RWPE1 (cell line): Measurements from ENCODE around the gene NTN1.
"Not testable (repeated sequence)": the region's sequence is repeated elsewhere in the genome, so short reads cannot be mapped to it uniquely, and the experiment has no call there.

ENCODE experiments used
- CTCF ChIA-PET: fragments of 350-600 bp; sonication (Branson Sonifier 250); formaldehyde crosslinking; extraction: SDS; loops from one replicate; lab custom pipeline; 2021; lab: Yijun Ruan, JAX
- POLR2A ChIA-PET: fragments of 400-600 bp; formaldehyde crosslinking; extraction: SDS; loops from one replicate; lab custom pipeline; 2020; ENCODE audit warnings: antibody characterized with exemption; ENCODE audit not compliant: low non-redundant PET; lab: Yijun Ruan, JAX
- DNase-seq: peaks from one replicate; pipeline ENCODE4 v3.0.0; 2012; ENCODE audit warnings: low spot score
- H3K27ac ChIP-seq: fragments of 450-650 bp; 2 replicates; pipeline ENCODE4 v1.5.1; 2017
- CTCF ChIP-seq: fragments of 450-650 bp; conservative IDR thresholded peaks from 2 replicates; pipeline ENCODE4 v1.5.1; 2017; ENCODE audit warnings: low read depth, mild to moderate bottlenecking

The NTN1 gene

GRCh38 chr17:9251273-9251672 is 230.0 kb downstream of the NTN1 start:
- no peak for TF ChIP-seq CTCF
- H3K27ac ChIP-seq, result no peak overlapping the region
- POLR2A ChIA-PET, result no interaction called here
- CTCF ChIA-PET, result no interaction called here
- DNase-seq, result no peak

- POLR2A ChIA-PET, result no interaction called here
- H3K27ac ChIP-seq, result no peak overlapping the region
- CTCF ChIA-PET, result no interaction called here
- DNase-seq, result no peak
- TF ChIP-seq CTCF, result no peak
Observed at GRCh38 chr17:9253308-9253707, 232.0 kb downstream of the NTN1 start.

GRCh38 chr17:9254841-9255240 is 233.5 kb downstream of the NTN1 start:
- TF ChIP-seq CTCF, result no peak
- POLR2A ChIA-PET, result no interaction called here
- H3K27ac ChIP-seq, result no peak overlapping the region
- DNase-seq, result no peak
- CTCF ChIA-PET, result no interaction called here

GRCh38 chr17:9255833-9256232 is 234.5 kb downstream of the NTN1 start:
- CTCF ChIA-PET, result no interaction called here
- POLR2A ChIA-PET, result no interaction called here
- no peak overlapping the region for H3K27ac ChIP-seq
- DNase-seq, result no peak
- no peak for TF ChIP-seq CTCF

DNA sequence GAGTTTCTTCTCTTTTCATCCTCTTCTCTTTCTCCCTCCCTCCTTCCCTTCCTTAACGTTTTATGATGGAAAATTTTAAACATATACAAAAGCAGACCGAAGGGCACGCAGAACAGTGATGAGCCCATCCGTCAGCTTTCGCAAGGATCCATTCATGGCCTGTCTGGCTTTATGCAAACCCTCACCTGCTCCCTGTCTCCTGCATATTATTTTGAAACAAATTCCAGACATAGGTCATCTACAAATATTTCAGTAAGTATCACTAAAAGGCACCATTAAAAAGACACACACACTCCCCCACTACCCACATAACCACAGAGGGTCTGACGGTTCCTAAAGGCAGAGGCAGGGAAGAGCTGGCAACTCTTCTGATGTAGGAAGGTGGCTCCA is 235.0 kb downstream of the NTN1 start:
- ChIA-PET CTCF (no interaction called here), POLR2A (no interaction called here)
- TF ChIP-seq CTCF, result no peak
- H3K27ac ChIP-seq, result no peak overlapping the region
- no peak for DNase-seq

- ChIA-PET POLR2A (no interaction called here), CTCF (no interaction called here)
- TF ChIP-seq CTCF, result no peak
Observed at GRCh38 chr17:9256751-9257629, 235.7 kb downstream of the NTN1 start.

GRCh38 chr17:9257630-9257965 is 236.3 kb downstream of the NTN1 start:
- POLR2A ChIA-PET, H3K27ac ChIP-seq, CTCF ChIA-PET, DNase-seq: not testable (repeated sequence)

More at GRCh38 chr17:9256751-9257629, 235.7 kb downstream of the NTN1 start:
- no peak overlapping the region for H3K27ac ChIP-seq
- DNase-seq, result no peak
